HG02981 (cell line): ENCODE results near the gene RAB31.

Experiments used
- ATAC-seq: cut with Tn5 transposase; IDR thresholded peaks from one replicate; pipeline ENCODE4 v1.9.1; 2021; ENCODE audit warnings: mild to moderate bottlenecking, moderate library complexity; ENCODE audit not compliant: unreplicated experiment

The RAB31 gene

GRCh38 chr18:9782073-9782857, 74.2 kb downstream of the RAB31 start:
- no peak for ATAC-seq

DNA sequence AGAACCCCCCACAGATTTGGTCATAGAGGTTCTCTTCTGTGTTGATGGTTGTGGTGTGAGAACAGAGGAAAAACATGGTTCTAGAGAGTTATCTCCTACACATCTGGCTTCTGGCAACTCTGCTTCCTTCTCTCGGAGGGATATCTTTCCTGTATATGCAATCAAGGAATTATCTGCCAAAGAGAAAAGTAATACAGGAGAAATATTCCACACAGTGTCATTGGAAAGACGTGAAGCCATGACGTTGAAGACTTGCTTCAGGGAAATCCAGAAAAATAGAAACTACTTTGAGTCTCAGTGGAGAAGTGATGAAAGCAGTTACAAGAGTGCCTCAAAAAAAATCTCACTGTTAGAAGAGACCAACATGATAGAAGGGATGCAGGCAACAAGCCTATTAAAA, 78.5 kb downstream of the RAB31 start:
- ATAC-seq, result no peak

DNA sequence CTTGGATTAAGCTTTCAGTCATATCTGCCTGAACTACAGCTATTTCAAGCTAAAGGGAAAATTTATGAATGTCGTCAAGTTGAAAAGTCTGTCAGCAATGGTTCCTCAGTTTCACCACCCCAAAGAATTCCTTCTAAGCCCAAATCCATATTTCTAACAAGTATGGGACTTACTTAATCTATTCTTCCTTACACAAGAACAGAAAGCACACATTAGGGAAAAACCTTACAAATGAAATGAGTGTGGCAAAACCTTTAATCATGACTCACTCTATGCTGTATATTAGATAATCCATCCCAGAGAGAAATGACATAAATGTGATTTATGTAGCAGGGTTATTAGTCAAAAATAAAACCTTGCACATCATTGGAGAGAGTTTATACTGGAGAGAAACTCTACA, 78.9 kb downstream of the RAB31 start:
- no peak for ATAC-seq

DNA sequence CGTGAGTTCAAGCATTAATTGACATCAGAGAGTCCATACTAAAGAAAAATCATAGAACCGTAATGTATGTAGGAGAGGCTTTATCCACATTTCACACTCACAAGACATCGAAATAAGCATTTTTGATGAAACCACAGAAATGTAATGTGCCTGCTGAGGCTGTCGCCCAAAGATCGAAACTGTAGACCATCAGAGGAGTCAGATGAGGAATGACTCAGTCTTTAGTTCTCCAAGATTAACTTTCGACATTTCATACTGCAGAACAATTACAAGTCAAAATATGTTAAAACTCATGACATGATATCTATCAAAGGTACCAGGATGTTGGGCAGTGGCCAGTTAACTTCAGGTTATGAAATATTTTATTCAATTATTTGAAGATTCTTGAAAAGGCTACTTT, 79.6 kb downstream of the RAB31 start:
- no peak for ATAC-seq

GRCh38 chr18:9788140-9788539, 80.0 kb downstream of the RAB31 start:
- ATAC-seq, result no peak

- ATAC-seq, result no peak
These were observed 80.8 kb downstream of the RAB31 start for GRCh38 chr18:9788860-9789259.

- no peak for ATAC-seq
These were observed 82.2 kb downstream of the RAB31 start for GRCh38 chr18:9790261-9790660.

DNA sequence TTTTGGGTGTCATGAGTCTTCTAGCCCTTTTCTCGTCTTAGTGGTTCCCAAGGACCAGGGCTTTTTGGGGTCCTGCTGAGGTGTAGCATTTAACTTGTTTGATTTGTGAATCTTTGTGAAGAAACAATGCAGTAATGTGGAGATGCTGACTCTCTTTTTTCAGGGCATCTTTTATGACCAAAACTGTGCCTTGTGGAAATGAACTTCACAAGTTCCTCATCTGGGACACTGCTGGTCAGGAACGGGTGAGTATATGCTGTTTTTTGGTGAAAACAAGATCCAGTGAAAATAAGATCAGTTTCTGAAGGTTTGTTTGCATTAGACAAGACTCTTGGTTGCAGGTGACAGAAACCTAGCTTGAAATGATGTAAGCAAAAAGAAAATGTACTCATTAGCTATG, 83.9 kb downstream of the RAB31 start:
- ATAC-seq, result no peak

DNA sequence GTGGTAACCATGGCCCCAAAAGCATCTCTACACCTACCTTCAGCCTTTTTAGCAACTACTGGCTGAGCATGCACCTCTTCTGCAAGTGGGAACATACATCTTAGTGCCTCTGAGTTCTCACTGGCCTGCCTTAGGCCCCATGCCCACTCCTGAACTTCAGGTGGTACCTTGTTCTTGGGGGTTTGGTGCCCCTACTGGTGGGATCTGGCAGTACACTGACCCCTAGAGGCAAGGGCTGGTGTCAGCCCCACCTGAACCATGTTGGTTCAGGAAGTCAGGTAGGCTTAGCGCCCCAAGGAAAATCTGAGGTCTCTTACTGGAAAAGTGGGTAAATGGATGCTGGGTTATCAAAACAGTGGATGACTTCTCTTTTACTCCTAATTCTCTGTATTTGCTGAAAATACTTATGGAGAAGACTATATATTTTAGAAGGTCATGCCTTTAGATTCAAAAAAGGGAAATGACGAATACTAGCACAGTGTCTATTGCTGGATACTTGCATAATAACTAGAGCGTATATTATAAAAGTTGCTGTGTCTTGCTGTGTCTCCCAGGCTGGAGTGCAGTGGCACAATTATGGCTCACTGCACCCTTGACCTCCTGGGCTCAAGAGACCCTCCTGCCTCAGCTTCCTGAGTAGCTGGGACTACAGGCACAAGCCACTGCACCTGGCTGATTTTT, 84.6 kb downstream of the RAB31 start:
- no peak for ATAC-seq

- ATAC-seq, result no peak
These were observed 87.9 kb downstream of the RAB31 start for GRCh38 chr18:9796011-9796410.

DNA sequence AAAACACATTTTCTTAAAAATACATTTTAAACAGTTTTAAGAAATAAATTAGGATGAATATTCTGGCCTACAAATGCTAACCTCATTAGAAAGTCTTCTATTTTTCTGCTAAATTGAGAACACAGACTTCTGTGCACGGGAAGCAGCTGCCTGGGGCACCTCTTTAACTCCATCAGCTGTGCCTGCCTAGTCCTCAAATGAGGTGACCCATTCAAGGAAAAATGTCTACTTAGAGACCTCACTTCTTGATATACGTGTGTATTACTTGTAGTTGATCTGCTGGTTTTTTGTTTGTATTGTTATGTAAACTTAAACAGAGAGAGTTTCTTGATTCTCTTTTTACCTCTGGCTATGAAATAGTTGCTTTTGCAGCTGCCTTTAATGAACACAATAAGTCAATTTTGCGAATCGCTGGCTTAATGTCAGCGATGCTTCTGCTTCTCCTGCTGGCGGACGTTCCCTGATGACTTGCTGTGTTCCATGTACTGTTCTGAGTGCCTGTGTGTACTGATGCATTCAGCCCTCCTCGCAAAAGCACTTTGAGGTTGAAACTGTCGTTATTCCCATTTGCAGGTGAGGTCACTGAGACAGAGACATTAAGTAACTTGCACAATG, 88.9 kb downstream of the RAB31 start:
- ATAC-seq, result no peak

DNA sequence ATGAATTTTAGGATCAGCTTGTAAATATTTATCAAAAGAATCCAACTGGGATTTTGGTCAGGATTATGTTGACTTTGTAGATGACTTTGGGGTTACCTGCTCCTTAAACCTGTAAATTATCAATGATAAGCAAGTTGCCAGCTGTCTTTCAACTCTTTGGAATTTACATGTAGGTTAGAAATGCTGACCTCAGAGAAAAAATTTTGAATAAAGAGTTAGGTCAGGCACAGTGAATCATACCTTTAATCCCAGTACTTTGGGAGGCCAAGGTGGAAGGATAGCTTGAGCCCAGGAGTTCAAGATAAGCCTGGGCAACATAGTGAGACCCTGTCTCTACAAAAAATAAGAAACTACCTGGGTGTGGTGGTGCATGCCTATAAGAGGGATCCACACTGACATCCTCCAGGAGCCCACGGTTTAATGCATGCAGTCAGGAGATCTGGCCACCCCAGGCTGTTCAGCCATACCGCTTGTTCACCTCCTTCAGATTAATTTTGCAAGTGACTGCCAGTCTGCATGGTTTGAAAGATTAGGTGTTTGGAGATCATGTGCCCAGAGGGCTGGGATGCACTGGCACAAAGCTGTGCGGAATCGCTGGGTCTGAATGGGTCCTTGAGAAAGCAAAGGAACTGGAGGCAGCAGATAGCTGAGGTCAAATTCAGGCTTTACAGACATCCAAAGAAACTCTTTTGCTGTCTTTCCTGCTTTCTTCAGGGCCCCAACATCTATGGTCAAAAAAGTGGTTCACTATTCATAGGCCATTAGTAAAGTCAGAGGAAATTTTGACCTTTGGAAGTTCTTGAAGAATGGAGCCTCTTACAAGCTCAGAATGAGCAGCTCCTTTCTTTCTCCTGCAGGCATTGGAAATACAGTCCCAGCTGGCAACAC, 94.3 kb downstream of the RAB31 start:
- no peak for ATAC-seq

DNA sequence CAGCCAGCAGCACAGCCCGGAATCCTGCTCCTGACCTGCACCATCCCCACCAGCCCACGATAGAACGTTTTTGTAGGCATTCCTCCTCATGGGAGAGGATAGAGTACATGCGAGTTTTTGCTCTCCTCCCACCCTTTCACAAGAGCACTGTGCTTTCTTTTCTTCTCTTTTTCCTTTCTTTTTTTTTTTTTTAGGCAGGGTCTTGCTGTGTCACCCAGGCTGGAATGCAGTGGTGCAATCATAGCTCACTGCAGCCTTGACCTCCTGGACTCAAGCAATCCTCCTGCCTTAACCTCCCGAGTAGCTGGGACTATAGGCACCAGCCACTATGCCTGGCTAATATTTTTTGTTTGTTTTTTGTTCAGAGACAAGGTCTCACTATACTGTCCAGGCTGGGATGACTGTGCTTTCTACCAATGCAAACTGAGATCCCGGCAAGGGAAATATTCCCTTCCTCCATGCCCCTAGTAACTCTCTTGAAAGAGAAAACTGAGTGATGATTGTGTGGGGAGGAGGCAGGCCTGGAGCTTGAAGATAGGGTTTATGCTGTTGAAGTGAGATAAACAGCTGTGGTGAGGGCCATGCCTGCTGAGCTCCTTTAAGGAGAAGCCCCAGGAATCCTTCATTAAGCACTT, 95.1 kb downstream of the RAB31 start:
- no peak for ATAC-seq

- no peak for ATAC-seq
These were observed 95.8 kb downstream of the RAB31 start for GRCh38 chr18:9803698-9804516.

GRCh38 chr18:9804517-9805104, 96.5 kb downstream of the RAB31 start:
- no peak for ATAC-seq

GRCh38 chr18:9806905-9807304, 98.8 kb downstream of the RAB31 start:
- no peak for ATAC-seq

- no peak for ATAC-seq
These were observed 100.5 kb downstream of the RAB31 start for GRCh38 chr18:9808295-9809241.

DNA sequence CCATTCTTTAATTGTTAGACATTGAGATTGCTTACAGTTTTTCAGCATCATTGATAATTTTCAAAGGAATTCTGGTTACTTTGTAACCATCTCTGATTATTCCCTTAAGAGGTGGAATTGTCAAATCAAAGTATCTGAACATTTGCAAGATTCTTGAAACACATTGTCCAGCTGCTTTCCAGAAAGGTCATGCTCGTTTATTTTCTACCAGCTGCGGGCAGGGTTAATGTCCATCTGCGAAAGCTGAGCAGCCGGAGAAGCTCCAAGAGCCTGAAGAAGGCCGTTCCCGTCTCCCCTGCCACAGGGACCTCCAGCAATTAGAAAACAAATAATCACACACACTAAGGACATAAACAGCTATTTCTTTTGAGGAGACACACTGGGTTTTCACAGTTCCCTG, 101.6 kb downstream of the RAB31 start:
- ATAC-seq, result no peak
